ENCODE results near the gene RNF212B. TPM values are rescaled to one million over a fixed set of nuclear protein-coding genes. Genes with fewer than 3 reads are reported as not detected.

The RNF212B gene
- total and polyA plus RNA-seq, 2 of the 13 experiments (the other 11 are each of a cell fraction or from before 2014, with no cell fraction given), result 0.05 TPM; not detected in 1

- TF ChIP-seq AFF4 (CRISPR knock-in tag; IDR thresholded peaks at IDR 0.05) (peak; percentile 75), ZNF788 (CRISPR knock-in tag; IDR thresholded peaks at IDR 0.05; ENCODE audit: borderline replicate concordance) (peak; percentile 91), ATF4 (CRISPR knock-in tag; IDR thresholded peaks at IDR 0.05) (peak in 1 of 2 experiments; percentile 69; a peak in 2 of 4 replicates), HCFC1 (IDR thresholded peaks at IDR 0.05; ENCODE audit: low read depth, low read length) (peak; percentile 40; the same call in 1 of the 2 replicates), TEF (CRISPR knock-in tag; IDR thresholded peaks at IDR 0.05) (peak; percentile 87), ZNF180 (CRISPR knock-in tag; IDR thresholded peaks at IDR 0.05; ENCODE audit: borderline replicate concordance, low read depth) (peak; percentile 83; the same call in 1 of the 2 replicates), ZNF567 (CRISPR knock-in tag; IDR thresholded peaks at IDR 0.05; ENCODE audit: borderline replicate concordance) (no peak; the same call in 1 of the 2 replicates), THAP7 (CRISPR knock-in tag; IDR thresholded peaks at IDR 0.05) (peak; percentile 93), ZNF503 (CRISPR knock-in tag; IDR thresholded peaks at IDR 0.05) (peak; percentile 93), ZSCAN30 (CRISPR knock-in tag; IDR thresholded peaks at IDR 0.05) (no peak), ZNF512 (CRISPR knock-in tag; IDR thresholded peaks at IDR 0.05) (peak; percentile 92; the same call in 1 of the 2 replicates), HDAC1 (CRISPR knock-in tag; IDR thresholded peaks at IDR 0.05) (peak; percentile 95), ZNF850 (CRISPR knock-in tag; conservative IDR thresholded peaks at IDR 0.05) (no peak; the same call in 1 of the 2 replicates), CBX2 (IDR thresholded peaks at IDR 0.05; ENCODE audit: low read depth, low read length) (peak; percentile 99; the same call in 1 of the 2 replicates), CBX2 (CRISPR knock-in tag; IDR thresholded peaks at IDR 0.05; ENCODE audit: low read depth) (peak; percentile 82; the same call in 1 of the 2 replicates)
These were observed 83.1 kb downstream of the RNF212B start, which contains the start of gene PABPN1 (continued) for GRCh38 chr14:23320584-23321571.

Measured in HepG2 (cell line).